Right atrium auricular region (tissue), 2 donors: ENCODE measurements around the gene UTY. TPM values are rescaled to one million over a fixed set of nuclear protein-coding genes. Genes with fewer than 3 reads are reported as not detected.

ENCODE experiments used
- DNase-seq: peaks from one replicate; pipeline ENCODE4 v3.0.0-alpha.2; 2019; ENCODE audit warnings: low spot score
- H3K27ac ChIP-seq, 2 donors: fragments of 200-600 bp; sonication (generic); 1 replicate in 1 of 2; 2 replicates in 1 of 2; pipeline ENCODE4 v1.5.1; 2016 to 2019
- H3K27me3 ChIP-seq, 2 donors: fragments of 200-600 bp; sonication (generic); one replicate each; pipeline versions ENCODE4 v1.5.1 to v1.6.0; 2017 to 2019
- H3K36me3 ChIP-seq: fragments of 200-600 bp; sonication (generic); one replicate; pipeline ENCODE4 v1.5.1; 2016
- H3K4me1 ChIP-seq, 2 donors: fragments of 200-600 bp; sonication (generic); one replicate each; pipeline versions ENCODE4 v1.5.1 to v1.6.0; 2017 to 2019
- H3K4me3 ChIP-seq, 2 donors: fragments of 200-600 bp; sonication (generic); 1 replicate in 1 of 2; 2 replicates in 1 of 2; pipeline ENCODE4 v1.5.1; 2017 to 2019; ENCODE audit warnings: mild to moderate bottlenecking in 1 of 2, moderate library complexity in 1 of 2
- H3K9me3 ChIP-seq, 2 donors: fragments of 200-600 bp; sonication (generic); one replicate each; pipeline ENCODE4 v1.5.1; 2019
- total RNA-seq, 2 donors: library from RNA; depleted of rRNA; stranded (reverse); fragments of >200 nt; gene quantifications; one replicate each; pipeline ENCODE4 v1.1.0, GENCODE V29; 2016
- TF ChIP-seq, protein P1 (sequence below), 2 donors: fragments of 200-600 bp; sonication (generic); IDR thresholded peaks; one replicate each; pipeline ENCODE4 v1.5.1; 2019; ENCODE audit warnings: antibody characterized with exemption in 2 of 2

Gene UTY
- total RNA-seq, 2 donors from 2014 or later: not detected

DNA sequence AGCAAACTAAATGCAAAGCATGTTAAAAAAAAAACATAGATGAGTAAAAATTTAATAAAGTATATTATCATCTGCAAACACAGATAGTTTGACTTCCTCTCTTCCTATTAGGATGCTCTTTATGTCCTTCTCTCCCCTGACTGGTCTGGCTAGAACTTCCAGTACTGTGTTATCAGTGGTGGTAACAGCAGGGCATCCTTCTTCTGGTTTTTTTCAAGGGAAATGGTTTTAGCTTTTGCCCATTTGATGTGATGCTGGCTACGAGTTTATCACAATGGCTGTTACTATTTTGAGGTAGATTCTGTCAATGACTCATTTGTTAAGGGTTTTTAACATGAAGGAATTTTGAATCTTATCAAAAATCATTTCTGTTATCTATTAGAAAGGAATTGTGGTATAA, 34.3 kb downstream of the UTY start:
- TF ChIP-seq, protein P1, sequence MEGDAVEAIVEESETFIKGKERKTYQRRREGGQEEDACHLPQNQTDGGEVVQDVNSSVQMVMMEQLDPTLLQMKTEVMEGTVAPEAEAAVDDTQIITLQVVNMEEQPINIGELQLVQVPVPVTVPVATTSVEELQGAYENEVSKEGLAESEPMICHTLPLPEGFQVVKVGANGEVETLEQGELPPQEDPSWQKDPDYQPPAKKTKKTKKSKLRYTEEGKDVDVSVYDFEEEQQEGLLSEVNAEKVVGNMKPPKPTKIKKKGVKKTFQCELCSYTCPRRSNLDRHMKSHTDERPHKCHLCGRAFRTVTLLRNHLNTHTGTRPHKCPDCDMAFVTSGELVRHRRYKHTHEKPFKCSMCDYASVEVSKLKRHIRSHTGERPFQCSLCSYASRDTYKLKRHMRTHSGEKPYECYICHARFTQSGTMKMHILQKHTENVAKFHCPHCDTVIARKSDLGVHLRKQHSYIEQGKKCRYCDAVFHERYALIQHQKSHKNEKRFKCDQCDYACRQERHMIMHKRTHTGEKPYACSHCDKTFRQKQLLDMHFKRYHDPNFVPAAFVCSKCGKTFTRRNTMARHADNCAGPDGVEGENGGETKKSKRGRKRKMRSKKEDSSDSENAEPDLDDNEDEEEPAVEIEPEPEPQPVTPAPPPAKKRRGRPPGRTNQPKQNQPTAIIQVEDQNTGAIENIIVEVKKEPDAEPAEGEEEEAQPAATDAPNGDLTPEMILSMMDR (IDR thresholded peaks at IDR 0.05): no peak
- no peaks in the 10 kb centered on the region for H3K9me3 ChIP-seq
- H3K4me3 ChIP-seq: no peak overlapping the region
- no peaks in the 10 kb centered on the region for H3K27me3 ChIP-seq
- H3K36me3 ChIP-seq: no peaks in the 10 kb centered on the region
- H3K27ac ChIP-seq: no peak overlapping the region
- H3K4me1 ChIP-seq: no peaks in the 10 kb centered on the region
- DNase-seq: no peak

DNA sequence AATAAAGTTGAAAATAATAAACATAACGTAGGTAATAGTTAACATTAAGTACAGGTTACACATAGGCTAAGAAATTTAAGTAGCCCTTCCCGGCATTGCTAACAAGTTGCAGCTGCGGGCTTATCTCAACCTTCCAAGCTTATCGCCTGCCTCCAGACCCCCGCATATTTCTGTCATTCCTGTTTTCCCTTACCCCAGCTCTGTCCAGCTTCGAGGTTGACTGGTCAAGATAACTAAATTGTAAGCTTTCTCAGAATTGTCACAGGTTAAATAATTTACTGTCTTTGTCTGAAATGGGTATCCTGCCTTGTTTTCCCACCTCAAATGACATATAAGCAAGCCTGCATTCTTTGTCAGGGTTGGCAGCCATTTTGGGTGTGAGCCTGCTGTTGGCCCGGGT, 36.7 kb downstream of the UTY start:
- Histone ChIP-seq H3K4me1 (no peaks in the 10 kb centered on the region), H3K27ac (no peak overlapping the region), H3K9me3 (no peaks in the 10 kb centered on the region), H3K36me3 (no peaks in the 10 kb centered on the region), H3K27me3 (no peaks in the 10 kb centered on the region), H3K4me3 (no peak overlapping the region)
- no peak for DNase-seq
- TF ChIP-seq, protein P1 (IDR thresholded peaks at IDR 0.05): no peak

DNA sequence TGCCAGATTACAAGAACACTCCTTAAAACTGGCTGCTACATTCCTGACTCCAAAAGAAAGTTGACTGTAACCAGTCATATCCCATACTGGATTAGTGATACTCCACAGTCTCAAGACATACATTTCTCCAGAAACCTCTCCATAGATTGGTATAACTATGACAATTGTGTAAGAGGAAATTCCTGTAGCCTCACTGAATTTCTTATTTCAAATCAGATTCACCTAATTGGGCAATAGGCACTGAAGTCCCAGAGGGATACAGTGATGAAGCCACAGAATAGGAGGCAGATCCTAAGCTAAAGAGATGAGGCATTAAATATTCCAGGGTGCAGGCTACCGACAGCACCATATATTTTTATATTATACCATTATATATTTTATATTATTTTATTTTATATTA, 39.0 kb downstream of the UTY start:
- DNase-seq: no peak
- no peaks in the 10 kb centered on the region for H3K36me3 ChIP-seq
- H3K9me3 ChIP-seq: no peaks in the 10 kb centered on the region
- TF ChIP-seq, protein P1 (IDR thresholded peaks at IDR 0.05): no peak
- H3K27ac ChIP-seq: no peak overlapping the region
- no peaks in the 10 kb centered on the region for H3K4me1 ChIP-seq
- no peak overlapping the region for H3K4me3 ChIP-seq
- no peaks in the 10 kb centered on the region for H3K27me3 ChIP-seq

DNA sequence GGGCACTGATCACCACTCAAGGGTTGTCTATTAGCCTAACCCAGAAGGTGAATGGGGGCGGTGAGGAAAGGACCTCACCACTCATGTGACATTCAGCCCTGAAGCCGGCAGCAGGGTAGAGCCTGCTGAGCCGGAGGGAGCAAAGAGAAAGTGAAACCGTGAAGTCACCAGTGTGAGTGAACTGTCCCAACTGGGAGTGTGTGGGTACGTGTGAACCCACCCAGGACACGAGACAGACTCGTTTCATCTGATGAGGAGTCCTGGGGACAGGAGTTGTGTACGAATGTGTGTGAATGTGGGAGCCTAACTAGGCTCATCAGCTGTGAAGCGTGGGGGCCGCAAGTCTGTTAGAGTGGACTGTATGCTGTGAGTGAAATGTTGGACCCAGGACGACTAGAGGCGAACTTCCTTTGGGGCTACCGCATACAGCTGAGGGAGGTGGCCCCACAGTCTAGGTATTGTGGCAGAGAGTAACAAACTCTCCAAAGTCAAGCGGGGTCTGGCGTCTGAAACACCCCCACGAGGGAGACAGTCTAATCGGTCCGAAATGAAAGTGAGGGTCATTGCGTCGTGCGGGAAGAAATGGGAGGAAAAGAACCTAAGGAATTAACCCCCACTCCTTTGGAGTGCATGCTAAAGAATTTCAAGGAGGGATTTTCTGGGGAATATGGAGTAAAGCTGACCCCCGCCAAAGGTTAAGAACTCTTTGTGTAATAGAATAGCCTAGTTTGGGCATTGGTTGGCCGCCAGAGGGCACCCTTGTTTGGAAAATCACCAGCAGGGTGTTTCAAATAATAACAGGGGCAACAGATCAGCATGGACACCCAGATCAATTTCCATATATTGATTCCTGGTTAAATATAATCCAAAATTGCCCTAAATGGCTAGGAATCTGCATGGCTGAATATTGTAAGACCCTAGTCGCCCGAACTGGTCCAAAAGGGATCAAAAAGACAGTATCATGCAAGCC, 43.6 kb downstream of the UTY start:
- Histone ChIP-seq H3K36me3 (no peaks in the 10 kb centered on the region), H3K4me1 (no peaks in the 10 kb centered on the region), H3K9me3 (no peaks in the 10 kb centered on the region), H3K4me3 (no peak overlapping the region), H3K27me3 (no peaks in the 10 kb centered on the region), H3K27ac (no peak overlapping the region)
- DNase-seq: no peak
- TF ChIP-seq, protein P1 (IDR thresholded peaks at IDR 0.05): no peak

DNA sequence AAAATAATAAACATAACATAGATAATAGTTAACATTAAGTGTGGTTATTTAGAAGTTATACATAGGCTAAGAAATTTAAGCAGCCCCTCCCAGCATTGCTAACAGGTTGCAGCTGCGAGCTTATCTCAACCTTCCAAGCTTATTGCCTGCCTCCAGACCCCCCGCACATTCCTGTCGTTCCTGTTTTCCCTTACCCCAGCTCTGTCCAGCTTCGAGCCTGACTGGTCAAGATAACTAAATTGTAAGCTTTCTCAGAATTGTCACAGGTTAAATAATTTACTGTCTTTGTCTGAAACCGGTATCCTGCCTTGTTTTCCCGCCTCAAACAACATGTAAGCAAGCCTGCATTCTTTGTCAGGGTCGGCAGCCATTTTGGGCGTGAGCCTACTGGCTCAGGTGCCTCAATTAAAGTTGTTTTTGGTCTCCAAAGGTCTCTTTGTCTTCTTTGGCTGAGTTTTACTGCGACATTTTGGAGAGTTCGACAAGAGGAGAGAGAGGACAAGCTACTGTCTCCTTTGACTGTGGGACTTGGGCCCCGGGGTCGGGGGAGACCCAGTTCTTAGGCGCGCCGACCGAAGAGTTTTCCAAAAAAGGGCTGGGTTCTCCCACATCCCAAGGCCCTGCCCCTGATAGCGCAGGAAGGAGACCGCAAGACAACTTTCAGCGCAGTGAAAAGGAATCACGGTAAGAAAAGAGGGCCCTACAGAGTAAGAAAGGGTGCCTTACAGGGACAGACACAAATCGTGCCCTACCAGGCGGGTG, 44.4 kb downstream of the UTY start:
- Histone ChIP-seq H3K4me1 (no peaks in the 10 kb centered on the region), H3K36me3 (no peaks in the 10 kb centered on the region), H3K27ac (no peak overlapping the region), H3K9me3 (no peaks in the 10 kb centered on the region), H3K27me3 (no peaks in the 10 kb centered on the region), H3K4me3 (no peak overlapping the region)
- DNase-seq: no peak
- TF ChIP-seq, protein P1 (IDR thresholded peaks at IDR 0.05): no peak
